NB4 (cell line): ENCODE results near the gene PARP11.

Experiments used
- TF ChIP-seq, protein P1 (sequence below): IDR thresholded peaks from one replicate; pipeline ENCODE4 v1.5.1; 2012; ENCODE audit warnings: low read depth, low read length
- TF ChIP-seq, protein P2 (sequence below): IDR thresholded peaks from 2 replicates; pipeline ENCODE4 v1.6.1; 2011; ENCODE audit warnings: low read depth, low read length

DNA sequence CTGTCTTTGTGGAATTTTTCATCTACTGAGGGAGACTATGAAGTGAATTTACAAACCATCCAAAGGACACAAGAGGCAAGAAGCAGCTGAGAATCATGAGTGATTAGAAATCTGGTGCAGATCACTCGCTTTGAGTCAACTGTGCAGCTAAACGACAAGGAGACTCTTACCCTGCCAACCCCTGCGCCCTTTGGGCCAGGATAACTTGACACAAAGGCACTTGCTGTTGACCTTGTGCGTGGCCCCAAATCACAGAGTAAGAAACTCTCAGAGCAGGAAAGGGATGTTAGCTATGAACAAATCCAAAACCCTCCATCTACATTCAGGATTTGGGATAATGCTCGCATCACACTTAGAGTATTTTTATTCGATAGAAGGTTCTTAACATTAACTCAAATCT, 11.5 kb upstream of the PARP11 start:
- TF ChIP-seq, protein P1, sequence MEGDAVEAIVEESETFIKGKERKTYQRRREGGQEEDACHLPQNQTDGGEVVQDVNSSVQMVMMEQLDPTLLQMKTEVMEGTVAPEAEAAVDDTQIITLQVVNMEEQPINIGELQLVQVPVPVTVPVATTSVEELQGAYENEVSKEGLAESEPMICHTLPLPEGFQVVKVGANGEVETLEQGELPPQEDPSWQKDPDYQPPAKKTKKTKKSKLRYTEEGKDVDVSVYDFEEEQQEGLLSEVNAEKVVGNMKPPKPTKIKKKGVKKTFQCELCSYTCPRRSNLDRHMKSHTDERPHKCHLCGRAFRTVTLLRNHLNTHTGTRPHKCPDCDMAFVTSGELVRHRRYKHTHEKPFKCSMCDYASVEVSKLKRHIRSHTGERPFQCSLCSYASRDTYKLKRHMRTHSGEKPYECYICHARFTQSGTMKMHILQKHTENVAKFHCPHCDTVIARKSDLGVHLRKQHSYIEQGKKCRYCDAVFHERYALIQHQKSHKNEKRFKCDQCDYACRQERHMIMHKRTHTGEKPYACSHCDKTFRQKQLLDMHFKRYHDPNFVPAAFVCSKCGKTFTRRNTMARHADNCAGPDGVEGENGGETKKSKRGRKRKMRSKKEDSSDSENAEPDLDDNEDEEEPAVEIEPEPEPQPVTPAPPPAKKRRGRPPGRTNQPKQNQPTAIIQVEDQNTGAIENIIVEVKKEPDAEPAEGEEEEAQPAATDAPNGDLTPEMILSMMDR, result no peak
- TF ChIP-seq, protein P2, sequence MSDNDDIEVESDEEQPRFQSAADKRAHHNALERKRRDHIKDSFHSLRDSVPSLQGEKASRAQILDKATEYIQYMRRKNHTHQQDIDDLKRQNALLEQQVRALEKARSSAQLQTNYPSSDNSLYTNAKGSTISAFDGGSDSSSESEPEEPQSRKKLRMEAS, result no peak
